ENCODE results near the gene PTPN14. TPM values are rescaled to one million over a fixed set of nuclear protein-coding genes. Genes with fewer than 3 reads are reported as not detected.

PTPN14 gene
- total RNA-seq, 1 experiment from 2014 or later = 37.5 TPM

GRCh38 chr1:214328770-214329469 is 222.5 kb downstream of the PTPN14 start:
- H2AFZ ChIP-seq (ENCODE audit: low read depth, low read length, poor library complexity, severe bottlenecking) = no peak overlapping the region
- POLR2A ChIA-PET = interaction anchor here (1.6 kb wide), 1 partner anchor 115 kb away, joined by 4 read pairs; no protein-coding TSS in a partner anchor
- no TSS peak for BruUV-seq (replicated peaks)
- H3K79me2 ChIP-seq (ENCODE audit: insufficient read depth, low read length) = no peaks in the 10 kb centered on the region
- no peaks in the 10 kb centered on the region for H3K36me3 ChIP-seq (ENCODE audit: control insufficient read depth in 1 of 2, insufficient read depth in 2 of 2, low read length in 2 of 2)
- H3K9me3 ChIP-seq (ENCODE audit: control insufficient read depth in 1 of 2, insufficient read depth in 1 of 2, low read depth in 1 of 2, low read length in 2 of 2) = no peaks in the 10 kb centered on the region
- peaks cover 4% of the 10 kb centered on the region; the same call in 1 of the 2 replicates for H4K20me1 ChIP-seq (ENCODE audit: insufficient read depth)
- DNase-seq (ENCODE audit: low read depth, low spot score) (peak; percentile 54), ATAC-seq (peak; percentile 85)
- H3K4me3 ChIP-seq (replicated peaks in 1 of 2; ENCODE audit: low read depth in 1 of 2, low read length in 2 of 2) = no peak overlapping the region
- no peaks in the 10 kb centered on the region for H3K27me3 ChIP-seq (ENCODE audit: insufficient read depth, low read length)
- H3K27ac ChIP-seq (ENCODE audit: low read depth, low read length) = no peak overlapping the region
- no peak overlapping the region for H3K9ac ChIP-seq (ENCODE audit: low read length)
- H3K4me1 ChIP-seq (ENCODE audit: control insufficient read depth in 1 of 2, insufficient read depth in 2 of 2, low read length in 2 of 2) = no peaks in the 10 kb centered on the region
- RAD21 ChIA-PET (ENCODE audit: low non-redundant PET in 1 of 2, low total read pairs in 2 of 2, uncharacterized antibody in 2 of 2, unreplicated experiment in 2 of 2) = interaction anchor here (0.6 to 4.0 kb wide), 4 partner anchors 38 to 115 kb away, joined by 3 to 32 read pairs (median 14); no protein-coding TSS in a partner anchor
- intact Hi-C loops (cut with micrococcal nuclease) = loop anchor here (1.0 to 5.0 kb wide), 5 partner anchors 68 to 1207 kb away; no protein-coding TSS in a partner anchor
- TF ChIP-seq CBX3 (IDR thresholded peaks at IDR 0.05; ENCODE audit: low read depth) = no peak
- TF ChIP-seq SIN3A (IDR thresholded peaks at IDR 0.05; ENCODE audit: low read depth) = no peak
- TF ChIP-seq CEBPB (IDR thresholded peaks at IDR 0.05; ENCODE audit: low read depth) = no peak
- no peak for TF ChIP-seq POLR2A (IDR thresholded peaks at IDR 0.05; ENCODE audit: borderline replicate concordance, extremely low read depth, insufficient read depth, insufficient read length)
- TF ChIP-seq CTCF (IDR thresholded peaks at IDR 0.05 in 2 of 3, conservative IDR thresholded peaks at IDR 0.05 in 1 of 3; ENCODE audit: borderline replicate concordance in 1 of 3, insufficient read depth in 1 of 3, low read depth in 2 of 3, low read length in 2 of 3) = peak; percentile 84 to 91 (median 87)
- TF ChIP-seq MAX (IDR thresholded peaks at IDR 0.05) = no peak
- peak; percentile 97 for TF ChIP-seq RAD21 (IDR thresholded peaks at IDR 0.05; ENCODE audit: low read depth)
- no peak for TF ChIP-seq EZH2 (IDR thresholded peaks at IDR 0.05)
- TF ChIP-seq YY1 (IDR thresholded peaks at IDR 0.05; ENCODE audit: extremely low read depth, insufficient replicate concordance, low read depth, low read length) = no peak
- TF ChIP-seq EZH2phosphoT487 (IDR thresholded peaks at IDR 0.05; ENCODE audit: borderline replicate concordance) = no peak
- TF ChIP-seq SP1 (IDR thresholded peaks at IDR 0.05; ENCODE audit: low read depth) = no peak
- no peak for TF ChIP-seq ZBTB33 (IDR thresholded peaks at IDR 0.05; ENCODE audit: extremely low read depth, insufficient replicate concordance, low read length)
- no peak for TF ChIP-seq ELF1 (IDR thresholded peaks at IDR 0.05; ENCODE audit: borderline replicate concordance, low read depth)
- no peak for TF ChIP-seq SRF (IDR thresholded peaks at IDR 0.05; ENCODE audit: low read depth)
- no peak for TF ChIP-seq FOSL1 (IDR thresholded peaks at IDR 0.05; ENCODE audit: low read depth)
- no peak for TF ChIP-seq POLR2AphosphoS5 (IDR thresholded peaks at IDR 0.05; ENCODE audit: low read depth, low read length)
- no peak for TF ChIP-seq ZNF274 (IDR thresholded peaks at IDR 0.05; ENCODE audit: low read depth, low read length)
- H3K4me2 ChIP-seq (ENCODE audit: low read length) = no peak overlapping the region
- CTCF ChIA-PET = interaction anchor here (0.7 to 7.8 kb wide), 13 partner anchors 8 to 1194 kb away, joined by 3 to 210 read pairs (median 4); no protein-coding TSS in a partner anchor
- H3K9me2 ChIP-seq (ENCODE audit: insufficient read depth) = no peaks in the 10 kb centered on the region
